ENCODE results near the gene STAU1.

DNA sequence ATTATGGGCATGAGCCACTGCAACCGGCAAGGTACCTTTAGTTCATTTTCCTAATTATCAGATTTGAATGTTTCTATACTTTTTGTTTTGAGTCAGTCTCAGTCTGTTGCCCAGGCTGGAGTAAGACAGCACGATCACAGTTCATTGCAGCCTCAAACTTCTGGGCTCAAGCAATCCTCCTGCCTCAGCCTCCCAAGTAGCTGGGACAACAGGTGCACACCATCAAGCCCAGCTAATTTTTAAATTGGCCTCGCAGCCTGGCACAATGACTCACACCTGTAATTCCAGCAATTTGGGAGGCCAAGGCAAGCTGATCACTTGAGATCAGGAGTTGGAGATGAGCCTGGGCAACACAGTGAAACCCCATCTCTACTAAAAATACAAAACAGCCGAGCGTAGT, 24.4 kb downstream of the STAU1 start:
- no peak for TF ChIP-seq POLR2A (IDR thresholded peaks at IDR 0.05; ENCODE audit: low read depth, low read length)
- no peak for TF ChIP-seq POLR2AphosphoS5 (IDR thresholded peaks at IDR 0.05; ENCODE audit: low read depth, low read length)
- TF ChIP-seq TAF1 (IDR thresholded peaks at IDR 0.05; ENCODE audit: low read depth, low read length) = no peak
- no peak for TF ChIP-seq SPI1 (IDR thresholded peaks at IDR 0.05; ENCODE audit: low read depth, low read length)
- no peak for TF ChIP-seq PAX5 (IDR thresholded peaks at IDR 0.05; ENCODE audit: insufficient read depth, low read length, severe bottlenecking)
- no peak for TF ChIP-seq POU2F2 (IDR thresholded peaks at IDR 0.05; ENCODE audit: low read depth, low read length)

Measured in GM12891 (cell line).